22Rv1 (cell line): ENCODE measurements around the gene HLCS.

Experiments
- CTCF ChIP-seq: fragments of 450-650 bp; IDR thresholded peaks from 2 replicates; pipeline ENCODE4 v1.5.1; 2017; ENCODE audit warnings: mild to moderate bottlenecking
- ZFX ChIP-seq: fragments of 450-650 bp; IDR thresholded peaks from 2 replicates; pipeline ENCODE4 v1.6.1; 2017; ENCODE audit warnings: antibody characterized with exemption, borderline replicate concordance

GRCh38 chr21:36701756-36702621 lies 264.5 kb downstream of the HLCS start:
- TF ChIP-seq CTCF (no peak), ZFX (no peak)
